Vagina (tissue), 2 donors: ENCODE measurements around the gene ZNF880. TPM values are rescaled to one million over a fixed set of nuclear protein-coding genes. Genes with fewer than 3 reads are reported as not detected.

Experiments used
- DNase-seq, 2 donors: peaks; one replicate each; pipeline ENCODE4 v3.0.0-alpha.2; 2017; ENCODE audit errors: extremely low spot score in 2 of 2
- H3K27ac ChIP-seq: fragments of 200-600 bp; sonication (generic); one replicate; pipeline ENCODE4 v1.5.1; 2019
- H3K27me3 ChIP-seq: fragments of 200-600 bp; sonication (generic); one replicate; pipeline ENCODE4 v1.5.1; 2019
- H3K36me3 ChIP-seq, 2 donors: fragments of 200-600 bp; sonication (generic); one replicate each; pipeline ENCODE4 v1.5.1; 2017 to 2019
- H3K4me1 ChIP-seq: fragments of 200-600 bp; sonication (generic); one replicate; pipeline ENCODE4 v1.5.1; 2019
- H3K4me3 ChIP-seq, 2 donors: fragments of 200-600 bp; sonication (generic); 1 replicate in 1 of 2; 2 replicates in 1 of 2; pipeline ENCODE4 v1.5.1; 2016 to 2019
- H3K9me3 ChIP-seq: fragments of 200-600 bp; sonication (generic); one replicate; pipeline ENCODE4 v1.5.1; 2019
- CTCF ChIP-seq, 3 experiments: fragments of 450-650 bp in 2 of 3; fragments of 200-600 bp in 1 of 3; sonication (generic) in 1 of 3; IDR thresholded peaks; one replicate each; pipeline ENCODE4 v1.5.1; 2017 to 2019; ENCODE audit warnings: antibody characterized with exemption in 3 of 3, mild to moderate bottlenecking in 2 of 3, moderate library complexity in 2 of 3
- POLR2A ChIP-seq, 2 donors: fragments of 450-650 bp; IDR thresholded peaks; one replicate each; pipeline ENCODE4 v1.6.1; 2017; ENCODE audit warnings: antibody characterized with exemption in 2 of 2, mild to moderate bottlenecking in 2 of 2, moderate library complexity in 2 of 2
- POLR2AphosphoS5 ChIP-seq, 2 donors: sonication (generic); formaldehyde crosslinking; IDR thresholded peaks; one replicate each; pipeline ENCODE4 v1.9.0; 2017; ENCODE audit warnings: antibody characterized with exemption in 2 of 2, mild to moderate bottlenecking in 2 of 2, low read depth in 1 of 2; ENCODE audit not compliant: insufficient read depth in 1 of 2
- intact Hi-C: fragments of 100-400 bp; cut with DNase I; formaldehyde crosslinking; loops from one replicate; pipeline ENCODE4 v1.15.1; 2023
- total RNA-seq: library from RNA; depleted of rRNA; stranded (reverse); fragments of >200 nt; gene quantifications from one replicate; pipeline ENCODE4 v1.2.3, GENCODE V29; 2016

ZNF880 gene
- 15.2 TPM for total RNA-seq

GRCh38 chr19:52369559-52370340, at the start of gene ZNF880:
Gene ZNF880, plus strand, starts transcription at chr19:52369923. Its CDS starts 43 bp downstream, at chr19:52369966.
- intact Hi-C loops = no loop called here
- Histone ChIP-seq H3K27me3 (no peaks in the 10 kb centered on the region), H3K4me3 (peak within 1 kb of the TSS; percentile 63 to 85), H3K27ac (peak within 1 kb of the TSS; percentile 77), H3K9me3 (peaks cover 24% of the 10 kb centered on the region), H3K4me1 (peaks cover 16% of the 10 kb centered on the region), H3K36me3 (peaks cover 6 to 42% of the 10 kb centered on the region in 2 donors)
- DNase-seq = peak in 1 of 2 donors; percentile 88
- TF ChIP-seq POLR2AphosphoS5 (IDR thresholded peaks at IDR 0.05; ENCODE audit: insufficient read depth in 1 of 2, low read depth in 1 of 2) (peak; percentile 80 to 94), POLR2A (IDR thresholded peaks at IDR 0.05) (peak in 1 of 2 donors; percentile 41), CTCF (IDR thresholded peaks at IDR 0.05) (no peak)

- Histone ChIP-seq H3K9me3 (peaks cover 96% of the 10 kb centered on the region), H3K4me3 (no peak overlapping the region), H3K27me3 (no peaks in the 10 kb centered on the region)
Observed at GRCh38 chr19:52322429-52322828, 47.3 kb upstream of the ZNF880 start.

GRCh38 chr19:52331757-52332156, 38.0 kb upstream of the ZNF880 start:
- no peaks in the 10 kb centered on the region for H3K27me3 ChIP-seq
- DNase-seq = no peak
- no peak overlapping the region for H3K4me3 ChIP-seq
- H3K9me3 ChIP-seq = peaks cover 64% of the 10 kb centered on the region
- intact Hi-C loops = no loop called here
- no peak overlapping the region for H3K27ac ChIP-seq
- peaks cover 2% of the 10 kb centered on the region for H3K4me1 ChIP-seq
- TF ChIP-seq POLR2AphosphoS5 (IDR thresholded peaks at IDR 0.05; ENCODE audit: insufficient read depth in 1 of 2, low read depth in 1 of 2) (no peak), POLR2A (IDR thresholded peaks at IDR 0.05) (no peak), CTCF (IDR thresholded peaks at IDR 0.05) (no peak)
- H3K36me3 ChIP-seq = no peaks in the 10 kb centered on the region

More at GRCh38 chr19:52322429-52322828, 47.3 kb upstream of the ZNF880 start:
- H3K4me1 ChIP-seq = no peaks in the 10 kb centered on the region
- no peak for DNase-seq
- intact Hi-C loops = no loop called here
- peaks cover 15 to 71% of the 10 kb centered on the region in 2 donors for H3K36me3 ChIP-seq
- TF ChIP-seq CTCF (IDR thresholded peaks at IDR 0.05) (no peak), POLR2A (IDR thresholded peaks at IDR 0.05) (no peak), POLR2AphosphoS5 (IDR thresholded peaks at IDR 0.05; ENCODE audit: insufficient read depth in 1 of 2, low read depth in 1 of 2) (no peak)
- no peak overlapping the region for H3K27ac ChIP-seq

GRCh38 chr19:52335768-52336116, 34.0 kb upstream of the ZNF880 start:
- Histone ChIP-seq H3K4me1 (peaks cover 7% of the 10 kb centered on the region), H3K9me3 (peaks cover 32% of the 10 kb centered on the region), H3K27me3 (no peaks in the 10 kb centered on the region), H3K27ac (peak overlapping the region; percentile 31), H3K36me3 (no peaks in the 10 kb centered on the region), H3K4me3 (peak overlapping the region; percentile 59 to 68)
- no peak for TF ChIP-seq CTCF (IDR thresholded peaks at IDR 0.05)
- no peak for TF ChIP-seq POLR2AphosphoS5 (IDR thresholded peaks at IDR 0.05; ENCODE audit: insufficient read depth in 1 of 2, low read depth in 1 of 2)
- TF ChIP-seq POLR2A (IDR thresholded peaks at IDR 0.05) = no peak
- intact Hi-C loops = no loop called here
- DNase-seq = no peak
